HepG2 (cell line): ENCODE data around the gene TSHB. TPM values are rescaled to one million over a fixed set of nuclear protein-coding genes. Genes with fewer than 3 reads are reported as not detected.

Experiments
- ATAC-seq: fragments of 200-7000 bp; cut with Tn5 transposase; 3 replicates; pipeline ENCODE4 v1.9.1; 2020; ENCODE audit warnings: mild to moderate bottlenecking, moderate library complexity
- BruUV-seq: library from RNA; stranded (reverse); fragments of 400-500 nt; replicated peaks from 2 replicates; lab custom pipeline; 2021; lab: Mats Ljungman, UMichigan
- CTCF ChIA-PET: fragments of 300-600 bp; formaldehyde crosslinking; extraction: SDS; loops from one replicate; lab custom pipeline; 2021; ENCODE audit warnings: low total read pairs, inconsistent platforms, low intra/inter-chr PET ratio; lab: Yijun Ruan, JAX
- POLR2A ChIA-PET: fragments of 350-600 bp; sonication (Branson Sonifier 250); formaldehyde crosslinking; loops from one replicate; lab custom pipeline; 2020; ENCODE audit warnings: antibody characterized with exemption, inconsistent platforms; lab: Yijun Ruan, JAX
- DNase-seq: peaks from one replicate; pipeline ENCODE4 v3.0.0-alpha.2; 2015; ENCODE audit warnings: low spot score
- FAIRE-seq: peaks from 3 replicates; lab custom pipeline; 2011; peaks lifted over from hg19 to GRCh38; lab: Jason Lieb, UNC
- H2AFZ ChIP-seq: one replicate; pipeline ENCODE4 v1.6.1; 2011; ENCODE audit warnings: low read length, inconsistent platforms
- H3K27ac ChIP-seq: fragments of 300-600 bp; 3 replicates; pipeline ENCODE4 v1.8.0; 2011; ENCODE audit warnings: mixed run types, mild to moderate bottlenecking, mixed read lengths, low read length, inconsistent platforms; ENCODE audit not compliant: insufficient read depth; ENCODE audit errors: extremely low read length
- H3K27me3 ChIP-seq, 2 experiments: fragments of 200-600 bp in 1 of 2; 2 replicates in 1 of 2; 3 replicates in 1 of 2; pipeline versions ENCODE4 v1.6.0 to v1.8.0; 2011; ENCODE audit warnings: low read length in 2 of 2, mild to moderate bottlenecking in 2 of 2, moderate library complexity in 2 of 2, inconsistent platforms in 1 of 2; ENCODE audit not compliant: insufficient read depth in 2 of 2, control insufficient read depth in 1 of 2
- H3K36me3 ChIP-seq, 2 experiments: fragments of 200-600 bp in 1 of 2; replicated peaks in 1 of 2; 2 replicates in 1 of 2; 3 replicates in 1 of 2; pipeline versions ENCODE4 v1.5.1 to v1.8.0; 2011; ENCODE audit warnings: low read length in 2 of 2, inconsistent platforms in 1 of 2; ENCODE audit not compliant: insufficient read depth in 2 of 2, control insufficient read depth in 1 of 2
- H3K4me1 ChIP-seq: 2 replicates; pipeline ENCODE4 v1.5.1; 2012; ENCODE audit warnings: low read length, inconsistent platforms; ENCODE audit not compliant: insufficient read depth
- H3K4me2 ChIP-seq: 2 replicates; pipeline ENCODE4 v1.6.0; 2011; ENCODE audit warnings: low read depth, low read length, inconsistent platforms
- H3K4me3 ChIP-seq, 3 experiments: fragments of 200-600 bp in 1 of 3; sonication (generic), shearing (Covaris generic) in 1 of 3; replicated peaks in 1 of 3; 2 replicates each; pipeline ENCODE4 v1.5.1; 2011 to 2016; ENCODE audit warnings: low read length in 3 of 3, inconsistent platforms in 2 of 3, low read depth in 2 of 3, mild to moderate bottlenecking in 2 of 3, control low read depth in 1 of 3, mixed read lengths in 1 of 3; ENCODE audit not compliant: insufficient read depth in 1 of 3
- H3K79me2 ChIP-seq: one replicate; pipeline ENCODE4 v1.6.1; 2011; ENCODE audit warnings: low read length, inconsistent platforms; ENCODE audit not compliant: insufficient read depth
- H3K9ac ChIP-seq: 2 replicates; pipeline ENCODE4 v1.6.0; 2011; ENCODE audit warnings: mild to moderate bottlenecking, low read depth, low read length, inconsistent platforms; ENCODE audit not compliant: insufficient read depth
- H3K9me3 ChIP-seq: 2 replicates; pipeline ENCODE4 v1.5.1; 2012; ENCODE audit warnings: mild to moderate bottlenecking, low read length
- H4K20me1 ChIP-seq: 2 replicates; pipeline ENCODE4 v1.6.0; 2011; ENCODE audit warnings: inconsistent platforms, mild to moderate bottlenecking, low read length, moderate library complexity; ENCODE audit not compliant: insufficient read depth
- ARNT2 ChIP-seq: sonication (generic); formaldehyde crosslinking; IDR thresholded peaks from 2 replicates; pipeline ENCODE4 v1.8.0; 2022; ENCODE audit warnings: mild to moderate bottlenecking, low read depth, missing genetic modification reagents, moderate library complexity
- FOXP1 ChIP-seq, 2 experiments: fragments of 450-650 bp in 1 of 2; IDR thresholded peaks; 2 replicates each; pipeline ENCODE4 v1.6.1; 2017 to 2018; ENCODE audit warnings: antibody characterized with exemption in 1 of 2
- NFATC3 ChIP-seq: sonication (generic); formaldehyde crosslinking; IDR thresholded peaks from 2 replicates; pipeline ENCODE4 v1.5.1; 2020; ENCODE audit warnings: mild to moderate bottlenecking, missing genetic modification reagents
- NFRKB ChIP-seq: fragments of 450-650 bp; IDR thresholded peaks from 2 replicates; pipeline ENCODE4 v1.6.1; 2017
- PAF1 ChIP-seq: IDR thresholded peaks from 2 replicates; pipeline ENCODE4 v1.6.1; 2016; ENCODE audit warnings: missing genetic modification reagents, missing compliant biosample characterization
- REXO4 ChIP-seq: sonication (generic); formaldehyde crosslinking; IDR thresholded peaks from 2 replicates; pipeline ENCODE4 v1.8.0; 2022; ENCODE audit warnings: missing genetic modification reagents, mild to moderate bottlenecking, borderline replicate concordance
- SMYD3 ChIP-seq: sonication (generic); formaldehyde crosslinking; IDR thresholded peaks from 2 replicates; pipeline ENCODE4 v1.8.1; 2023; ENCODE audit warnings: mild to moderate bottlenecking, missing genetic modification reagents
- ZC3H13 ChIP-seq: sonication (generic); formaldehyde crosslinking; IDR thresholded peaks from 2 replicates; pipeline ENCODE4 v1.8.1; 2023; ENCODE audit warnings: mild to moderate bottlenecking, missing genetic modification reagents, moderate library complexity
- WGBS: methylation state at CpG from one replicate; pipeline ENCODE4 v1.1.6; 2017; ENCODE audit warnings: low lambda C conversion rate; 5-methylcytosine and 5-hydroxymethylcytosine counted together
- in situ Hi-C: cut with HindIII; loops from 2 replicates; pipeline ENCODE4 v1.10.0; 2017; ENCODE audit warnings: low pct_unique_long_range_greater_than_20kb; ENCODE audit not compliant: extremely low pct_ligation_motif_present
- intact Hi-C: fragments of 100-400 bp; cut with micrococcal nuclease; formaldehyde crosslinking; loops from one replicate; pipeline ENCODE4 v1.10.0; 2022; ENCODE audit not compliant: unreplicated experiment
- polyA plus RNA-seq, 8 experiments: library from polyadenylated mRNA; depleted of rRNA in 3 of 8; stranded (reverse) in 7 of 8; unstranded in 1 of 8; fragments of >200 nt; fragmentation: Illumina TruSeq in 4 of 8; extraction: Trizol in 4 of 8; gene quantifications; 2 replicates each; pipeline versions ENCODE4 v1.2.1 to v1.2.3, GENCODE V29; 2011 to 2016; ENCODE audit warnings: low read depth in 4 of 8, missing spikeins in 1 of 8, mixed read lengths in 1 of 8; ENCODE audit not compliant: insufficient read depth in 1 of 8
- total RNA-seq, 5 experiments: library from RNA; depleted of rRNA; stranded (reverse); fragments of >200 nt; fragmentation: Illumina TruSeq; extraction: Trizol; gene quantifications; 2 replicates each; pipeline ENCODE4 v1.2.3, GENCODE V29; 2016; ENCODE audit warnings: low read depth in 1 of 5
- TF ChIP-seq, protein P1 (sequence below): sonication (generic); formaldehyde crosslinking; IDR thresholded peaks from 2 replicates; pipeline ENCODE4 v1.4.0; 2020; ENCODE audit warnings: missing genetic modification reagents, borderline replicate concordance
- TF ChIP-seq, protein P2 (sequence below): sonication (generic); formaldehyde crosslinking; IDR thresholded peaks from 2 replicates; pipeline ENCODE4 v1.4.0; 2020; ENCODE audit warnings: missing genetic modification reagents

The TSHB gene
- total and polyA plus RNA-seq, 2 of the 13 experiments (the other 11 are each of a cell fraction or from before 2014, with no cell fraction given), result not detected

DNA sequence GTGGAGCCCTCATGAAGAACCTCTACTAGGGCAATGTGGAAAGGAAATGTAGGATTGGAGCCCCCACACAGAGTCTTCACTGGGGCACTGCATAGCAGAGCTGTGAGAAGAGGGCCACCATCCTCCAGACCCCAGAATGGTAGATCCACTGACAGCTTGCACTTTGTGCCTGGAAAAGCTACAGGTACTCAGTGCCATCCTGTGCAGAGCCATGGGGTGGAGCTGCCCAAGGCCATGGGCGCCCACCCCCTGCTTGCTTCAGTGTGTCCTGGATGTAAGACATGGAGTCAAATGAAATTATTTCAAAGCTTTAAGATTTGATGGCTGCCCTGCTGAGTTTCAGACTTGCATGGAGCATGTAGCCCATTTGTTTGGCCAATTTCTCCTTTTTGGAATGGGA, 17.2 kb upstream of the TSHB start:
- H3K27me3 ChIP-seq, result no peaks in the 10 kb centered on the region; a peak in 1 of 5 replicates
- ATAC-seq (no peak), FAIRE-seq (no peak), DNase-seq (no peak)
- H2AFZ ChIP-seq, result no peak overlapping the region
- no peak overlapping the region for H3K4me3 ChIP-seq
- no peak overlapping the region for H3K4me2 ChIP-seq
- H3K9ac ChIP-seq, result no peak overlapping the region
- H3K79me2 ChIP-seq, result no peaks in the 10 kb centered on the region
- in situ Hi-C loops, result no loop called here
- H3K4me1 ChIP-seq, result no peaks in the 10 kb centered on the region
- intact Hi-C loops, result no loop called here
- TF ChIP-seq NFATC3 (CRISPR knock-in tag) (no peak), REXO4 (no peak), SMYD3 (CRISPR knock-in tag) (no peak), ZC3H13 (CRISPR knock-in tag) (no peak), FOXP1 (IDR thresholded peaks at IDR 0.05) (no peak), FOXP1 (CRISPR knock-in tag; IDR thresholded peaks at IDR 0.05) (no peak), NFRKB (no peak), PAF1 (CRISPR knock-in tag) (no peak), ARNT2 (CRISPR knock-in tag) (no peak)
- TF ChIP-seq, protein P1, sequence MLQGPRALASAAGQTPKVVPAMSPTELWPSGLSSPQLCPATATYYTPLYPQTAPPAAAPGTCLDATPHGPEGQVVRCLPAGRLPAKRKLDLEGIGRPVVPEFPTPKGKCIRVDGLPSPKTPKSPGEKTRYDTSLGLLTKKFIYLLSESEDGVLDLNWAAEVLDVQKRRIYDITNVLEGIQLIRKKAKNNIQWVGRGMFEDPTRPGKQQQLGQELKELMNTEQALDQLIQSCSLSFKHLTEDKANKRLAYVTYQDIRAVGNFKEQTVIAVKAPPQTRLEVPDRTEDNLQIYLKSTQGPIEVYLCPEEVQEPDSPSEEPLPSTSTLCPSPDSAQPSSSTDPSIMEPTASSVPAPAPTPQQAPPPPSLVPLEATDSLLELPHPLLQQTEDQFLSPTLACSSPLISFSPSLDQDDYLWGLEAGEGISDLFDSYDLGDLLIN (CRISPR knock-in tag), result no peak
- TF ChIP-seq, protein P2, sequence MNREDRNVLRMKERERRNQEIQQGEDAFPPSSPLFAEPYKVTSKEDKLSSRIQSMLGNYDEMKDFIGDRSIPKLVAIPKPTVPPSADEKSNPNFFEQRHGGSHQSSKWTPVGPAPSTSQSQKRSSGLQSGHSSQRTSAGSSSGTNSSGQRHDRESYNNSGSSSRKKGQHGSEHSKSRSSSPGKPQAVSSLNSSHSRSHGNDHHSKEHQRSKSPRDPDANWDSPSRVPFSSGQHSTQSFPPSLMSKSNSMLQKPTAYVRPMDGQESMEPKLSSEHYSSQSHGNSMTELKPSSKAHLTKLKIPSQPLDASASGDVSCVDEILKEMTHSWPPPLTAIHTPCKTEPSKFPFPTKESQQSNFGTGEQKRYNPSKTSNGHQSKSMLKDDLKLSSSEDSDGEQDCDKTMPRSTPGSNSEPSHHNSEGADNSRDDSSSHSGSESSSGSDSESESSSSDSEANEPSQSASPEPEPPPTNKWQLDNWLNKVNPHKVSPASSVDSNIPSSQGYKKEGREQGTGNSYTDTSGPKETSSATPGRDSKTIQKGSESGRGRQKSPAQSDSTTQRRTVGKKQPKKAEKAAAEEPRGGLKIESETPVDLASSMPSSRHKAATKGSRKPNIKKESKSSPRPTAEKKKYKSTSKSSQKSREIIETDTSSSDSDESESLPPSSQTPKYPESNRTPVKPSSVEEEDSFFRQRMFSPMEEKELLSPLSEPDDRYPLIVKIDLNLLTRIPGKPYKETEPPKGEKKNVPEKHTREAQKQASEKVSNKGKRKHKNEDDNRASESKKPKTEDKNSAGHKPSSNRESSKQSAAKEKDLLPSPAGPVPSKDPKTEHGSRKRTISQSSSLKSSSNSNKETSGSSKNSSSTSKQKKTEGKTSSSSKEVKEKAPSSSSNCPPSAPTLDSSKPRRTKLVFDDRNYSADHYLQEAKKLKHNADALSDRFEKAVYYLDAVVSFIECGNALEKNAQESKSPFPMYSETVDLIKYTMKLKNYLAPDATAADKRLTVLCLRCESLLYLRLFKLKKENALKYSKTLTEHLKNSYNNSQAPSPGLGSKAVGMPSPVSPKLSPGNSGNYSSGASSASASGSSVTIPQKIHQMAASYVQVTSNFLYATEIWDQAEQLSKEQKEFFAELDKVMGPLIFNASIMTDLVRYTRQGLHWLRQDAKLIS (CRISPR knock-in tag), result no peak
- no peaks in the 10 kb centered on the region for H3K36me3 ChIP-seq
- POLR2A ChIA-PET, result no interaction called here
- H4K20me1 ChIP-seq, result no peaks in the 10 kb centered on the region
- H3K27ac ChIP-seq, result no peak overlapping the region
- H3K9me3 ChIP-seq, result no peaks in the 10 kb centered on the region
- CTCF ChIA-PET, result no interaction called here
- 0% methylated on average over 1 of the region's 1 CpG for WGBS
- BruUV-seq, result no TSS peak
